Peyer's patch (tissue), 4 donors: ENCODE results near the gene SPPL3.

Experiments
- POLR2A ChIP-seq, 2 donors: fragments of 450-650 bp; IDR thresholded peaks; one replicate each; pipeline ENCODE4 v1.5.1; 2017; ENCODE audit warnings: antibody characterized with exemption in 2 of 2, mild to moderate bottlenecking in 2 of 2, moderate library complexity in 2 of 2
- TF ChIP-seq, protein P1 (sequence below), 6 experiments: fragments of 450-650 bp in 4 of 6; fragments of 200-600 bp in 2 of 6; sonication (generic) in 1 of 6; IDR thresholded peaks; one replicate each; pipeline ENCODE4 v1.5.1; 2017 to 2019; ENCODE audit warnings: antibody characterized with exemption in 6 of 6, mild to moderate bottlenecking in 3 of 6, moderate library complexity in 1 of 6

DNA sequence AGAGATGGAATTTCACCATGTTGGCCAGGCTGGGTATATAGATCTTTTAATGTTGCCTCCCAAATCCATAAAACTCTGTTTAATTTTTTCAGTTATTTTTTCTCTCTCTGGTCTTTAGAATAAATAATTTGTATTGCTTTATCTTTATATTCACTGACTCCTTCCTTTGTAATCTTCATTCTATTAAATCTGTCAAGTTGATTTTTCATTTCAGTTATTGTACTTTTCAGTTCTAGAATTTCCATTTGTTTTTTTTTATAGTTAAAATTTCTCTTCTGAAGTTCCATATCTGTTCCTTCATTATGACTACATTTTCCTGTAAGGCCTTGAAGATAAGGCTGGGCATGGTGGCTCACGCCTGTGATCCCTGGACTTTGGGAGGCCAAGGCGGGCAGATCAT, 13.6 kb upstream of the SPPL3 start:
- TF ChIP-seq POLR2A (IDR thresholded peaks at IDR 0.05): no peak
- TF ChIP-seq, protein P1, sequence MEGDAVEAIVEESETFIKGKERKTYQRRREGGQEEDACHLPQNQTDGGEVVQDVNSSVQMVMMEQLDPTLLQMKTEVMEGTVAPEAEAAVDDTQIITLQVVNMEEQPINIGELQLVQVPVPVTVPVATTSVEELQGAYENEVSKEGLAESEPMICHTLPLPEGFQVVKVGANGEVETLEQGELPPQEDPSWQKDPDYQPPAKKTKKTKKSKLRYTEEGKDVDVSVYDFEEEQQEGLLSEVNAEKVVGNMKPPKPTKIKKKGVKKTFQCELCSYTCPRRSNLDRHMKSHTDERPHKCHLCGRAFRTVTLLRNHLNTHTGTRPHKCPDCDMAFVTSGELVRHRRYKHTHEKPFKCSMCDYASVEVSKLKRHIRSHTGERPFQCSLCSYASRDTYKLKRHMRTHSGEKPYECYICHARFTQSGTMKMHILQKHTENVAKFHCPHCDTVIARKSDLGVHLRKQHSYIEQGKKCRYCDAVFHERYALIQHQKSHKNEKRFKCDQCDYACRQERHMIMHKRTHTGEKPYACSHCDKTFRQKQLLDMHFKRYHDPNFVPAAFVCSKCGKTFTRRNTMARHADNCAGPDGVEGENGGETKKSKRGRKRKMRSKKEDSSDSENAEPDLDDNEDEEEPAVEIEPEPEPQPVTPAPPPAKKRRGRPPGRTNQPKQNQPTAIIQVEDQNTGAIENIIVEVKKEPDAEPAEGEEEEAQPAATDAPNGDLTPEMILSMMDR (IDR thresholded peaks at IDR 0.05): no peak
